Neural cell (in vitro differentiated cells): Measurements from ENCODE around the gene ERC2. TPM values are rescaled to one million over a fixed set of nuclear protein-coding genes. Genes with fewer than 3 reads are reported as not detected.

Source experiments
- H2AFZ ChIP-seq: fragments of 200-600, 300-800 bp; sonication (generic), shearing (Covaris generic); 2 replicates; pipeline ENCODE4 v1.6.0; 2014; ENCODE audit warnings: low read depth, mild to moderate bottlenecking, antibody characterized with exemption, low read length, moderate library complexity
- H3F3A ChIP-seq: fragments of 200-600 bp; shearing (Covaris generic); 2 replicates; pipeline ENCODE4 v1.6.1; 2016; ENCODE audit warnings: mild to moderate bottlenecking, moderate library complexity, mixed read lengths, antibody characterized with exemption, low read length; ENCODE audit not compliant: insufficient read depth, poor library complexity, severe bottlenecking
- H3K27ac ChIP-seq: fragments of 200-600, 300-800 bp; sonication (generic), shearing (Covaris generic); 2 replicates; pipeline ENCODE4 v1.5.1; 2014; ENCODE audit warnings: mild to moderate bottlenecking, low read length, moderate library complexity
- H3K27me3 ChIP-seq: fragments of 300-800, 200-600 bp; sonication (generic), shearing (Covaris generic); 2 replicates; pipeline ENCODE4 v1.6.0; 2014; ENCODE audit warnings: mild to moderate bottlenecking, low read depth, low read length, moderate library complexity; ENCODE audit not compliant: insufficient read depth
- H3K36me3 ChIP-seq: fragments of 300-800, 200-600 bp; sonication (generic), shearing (Covaris generic); 2 replicates; pipeline ENCODE4 v1.5.1; 2014; ENCODE audit warnings: mild to moderate bottlenecking, antibody characterized with exemption, low read length, moderate library complexity; ENCODE audit not compliant: insufficient read depth
- H3K4me2 ChIP-seq: fragments of 300-800, 200-600 bp; sonication (generic), shearing (Covaris generic); 2 replicates; pipeline ENCODE4 v1.6.0; 2014; ENCODE audit warnings: mild to moderate bottlenecking, low read length
- H3K4me3 ChIP-seq: fragments of 300-800, 200-600 bp; sonication (generic), shearing (Covaris generic); 2 replicates; pipeline ENCODE4 v1.5.1; 2014; ENCODE audit warnings: mild to moderate bottlenecking, low read length, moderate library complexity
- H3K79me2 ChIP-seq: fragments of 200-600 bp; shearing (Covaris generic); replicated peaks from 2 replicates; pipeline ENCODE4 v1.6.0; 2014; ENCODE audit warnings: mild to moderate bottlenecking, low read length, moderate library complexity; ENCODE audit not compliant: insufficient read depth
- H3K9ac ChIP-seq: fragments of 300-800, 200-600 bp; sonication (generic), shearing (Covaris generic); 2 replicates; pipeline ENCODE4 v1.6.1; 2016; ENCODE audit warnings: mild to moderate bottlenecking, low read length, mixed read lengths
- H3K9me2 ChIP-seq: fragments of 200-600 bp; shearing (Covaris generic); 2 replicates; pipeline ENCODE4 v1.6.1; 2016; ENCODE audit warnings: mild to moderate bottlenecking, low read length, mixed read lengths; ENCODE audit not compliant: insufficient read depth
- H3K9me3 ChIP-seq: fragments of 200-600, 300-800 bp; sonication (generic), shearing (Covaris generic); 2 replicates; pipeline ENCODE4 v1.6.1; 2016; ENCODE audit warnings: mild to moderate bottlenecking, mixed run types, low read length, moderate library complexity, mixed read lengths
- H4K20me1 ChIP-seq: fragments of 200-600 bp; shearing (Covaris generic); 2 replicates; pipeline ENCODE4 v1.6.1; 2016; ENCODE audit warnings: mild to moderate bottlenecking, mixed run types; ENCODE audit not compliant: insufficient read depth
- CTCF ChIP-seq: fragments of 450-650 bp; IDR thresholded peaks from 2 replicates; pipeline ENCODE4 v1.5.1; 2014; ENCODE audit warnings: antibody characterized with exemption, mild to moderate bottlenecking, moderate library complexity; ENCODE audit not compliant: poor library complexity, severe bottlenecking
- EP300 ChIP-seq: fragments of 450-650 bp; conservative IDR thresholded peaks from 2 replicates; pipeline ENCODE4 v1.6.1; 2014; ENCODE audit warnings: antibody characterized with exemption, mild to moderate bottlenecking, moderate library complexity; ENCODE audit not compliant: poor library complexity, severe bottlenecking
- EZH2 ChIP-seq: fragments of 200-600, 300-800 bp; shearing (Covaris generic), sonication (generic); IDR thresholded peaks from 2 replicates; pipeline ENCODE4 v1.6.1; 2014; ENCODE audit warnings: antibody characterized with exemption, low read length, borderline replicate concordance, mild to moderate bottlenecking; ENCODE audit not compliant: insufficient read depth, poor library complexity, severe bottlenecking
- MXI1 ChIP-seq: fragments of 450-650 bp; conservative IDR thresholded peaks from 2 replicates; pipeline ENCODE4 v1.6.1; 2014; ENCODE audit warnings: antibody characterized with exemption, mild to moderate bottlenecking; ENCODE audit not compliant: poor library complexity, severe bottlenecking
- POLR2AphosphoS5 ChIP-seq: IDR thresholded peaks from 2 replicates; pipeline ENCODE4 v1.6.1; 2012
- RAD21 ChIP-seq: fragments of 450-650 bp; conservative IDR thresholded peaks from 2 replicates; pipeline ENCODE4 v1.6.1; 2014; ENCODE audit warnings: antibody characterized with exemption, mild to moderate bottlenecking, moderate library complexity
- REST ChIP-seq: IDR thresholded peaks from 2 replicates; pipeline ENCODE4 v1.6.1; 2012; ENCODE audit warnings: borderline replicate concordance
- SMC3 ChIP-seq: fragments of 450-650 bp; conservative IDR thresholded peaks from 2 replicates; pipeline ENCODE4 v1.6.1; 2014; ENCODE audit warnings: antibody characterized with exemption, mild to moderate bottlenecking, moderate library complexity; ENCODE audit not compliant: poor library complexity
- TAF1 ChIP-seq: IDR thresholded peaks from 2 replicates; pipeline ENCODE4 v1.6.1; 2012; ENCODE audit warnings: low read depth
- polyA plus RNA-seq: library from polyadenylated mRNA; depleted of rRNA; stranded (reverse); fragments of >200 nt; gene quantifications from 2 replicates; pipeline ENCODE4 v1.2.3, GENCODE V29; 2014

ERC2 gene
- polyA plus RNA-seq, 1 donor from 2014 or later = 60.4 TPM

GRCh38 chr3:55604846-55605245 lies 863.4 kb downstream of the ERC2 start:
- no peak overlapping the region for H3K4me3 ChIP-seq
- H3K9me3 ChIP-seq = no peaks in the 10 kb centered on the region
- H3K4me2 ChIP-seq = no peak overlapping the region
- H3K27ac ChIP-seq = no peak overlapping the region
- H2AFZ ChIP-seq = no peak overlapping the region
- no peaks in the 10 kb centered on the region for H3K9me2 ChIP-seq
- no peaks in the 10 kb centered on the region for H3F3A ChIP-seq
- no peak overlapping the region for H3K9ac ChIP-seq
- H3K79me2 ChIP-seq = no peaks in the 10 kb centered on the region
- no peaks in the 10 kb centered on the region for H4K20me1 ChIP-seq
- TF ChIP-seq EP300 (no peak), REST (no peak), POLR2AphosphoS5 (no peak), SMC3 (no peak), MXI1 (no peak), CTCF (no peak), TAF1 (no peak)
- no peaks in the 10 kb centered on the region for H3K27me3 ChIP-seq
- H3K36me3 ChIP-seq = no peaks in the 10 kb centered on the region

- Histone ChIP-seq H3K9me2 (no peaks in the 10 kb centered on the region), H3K27ac (no peak overlapping the region), H4K20me1 (no peaks in the 10 kb centered on the region), H2AFZ (no peak overlapping the region), H3K36me3 (no peaks in the 10 kb centered on the region), H3K27me3 (no peaks in the 10 kb centered on the region), H3K79me2 (no peaks in the 10 kb centered on the region), H3K9me3 (no peaks in the 10 kb centered on the region), H3K4me3 (no peak overlapping the region), H3F3A (no peaks in the 10 kb centered on the region), H3K9ac (no peak overlapping the region), H3K4me2 (no peak overlapping the region)
- no peak for TF ChIP-seq MXI1
These were observed 863.9 kb downstream of the ERC2 start for GRCh38 chr3:55604402-55604801.

- no peaks in the 10 kb centered on the region for H4K20me1 ChIP-seq
- no peak overlapping the region for H3K4me2 ChIP-seq
- H2AFZ ChIP-seq = no peak overlapping the region
- no peaks in the 10 kb centered on the region for H3K9me2 ChIP-seq
- H3K27ac ChIP-seq = no peak overlapping the region
- H3K9ac ChIP-seq = no peak overlapping the region
- H3K36me3 ChIP-seq = no peaks in the 10 kb centered on the region
- H3F3A ChIP-seq = no peaks in the 10 kb centered on the region
- H3K4me3 ChIP-seq = no peak overlapping the region
- H3K9me3 ChIP-seq = no peaks in the 10 kb centered on the region
- H3K79me2 ChIP-seq = no peaks in the 10 kb centered on the region
- H3K27me3 ChIP-seq = no peaks in the 10 kb centered on the region
- TF ChIP-seq MXI1 = no peak
- TF ChIP-seq REST = no peak
- no peak for TF ChIP-seq CTCF
- no peak for TF ChIP-seq EP300
- TF ChIP-seq POLR2AphosphoS5 = no peak
- TF ChIP-seq RAD21 = no peak
- no peak for TF ChIP-seq TAF1
- TF ChIP-seq SMC3 = no peak
- TF ChIP-seq EZH2 = no peak
These were observed 866.7 kb downstream of the ERC2 start for GRCh38 chr3:55601366-55602080.
